HCT116 (cell line): Measurements from ENCODE around the gene CRIM1.

Source experiments
- CTCF ChIP-seq, 3 experiments: fragments of 200-600 bp in 1 of 3; sonication (generic) in 1 of 3; IDR thresholded peaks in 2 of 3; conservative IDR thresholded peaks in 1 of 3; 2 replicates each; pipeline ENCODE4 v1.5.1; 2012 to 2017; ENCODE audit warnings: low read depth in 2 of 3, low read length in 2 of 3, antibody characterized with exemption in 1 of 3, borderline replicate concordance in 1 of 3, control low read depth in 1 of 3, mild to moderate bottlenecking in 1 of 3, mixed read lengths in 1 of 3, mixed run types in 1 of 3, moderate library complexity in 1 of 3; ENCODE audit not compliant: insufficient read depth in 1 of 3
- EZH2 ChIP-seq: fragments of 200-600 bp; sonication (generic); IDR thresholded peaks from 2 replicates; pipeline ENCODE4 v1.6.1; 2017; ENCODE audit warnings: antibody characterized with exemption, mixed run types
- FOSL1 ChIP-seq: IDR thresholded peaks from 2 replicates; pipeline ENCODE4 v1.6.1; 2012; ENCODE audit warnings: low read depth
- POLR2A ChIP-seq: IDR thresholded peaks from 2 replicates; pipeline ENCODE4 v1.7.0; 2011; ENCODE audit warnings: borderline replicate concordance; ENCODE audit not compliant: insufficient read depth, insufficient read length; ENCODE audit errors: extremely low read depth
- POLR2AphosphoS5 ChIP-seq: IDR thresholded peaks from 2 replicates; pipeline ENCODE4 v1.6.1; 2011; ENCODE audit warnings: mild to moderate bottlenecking, low read depth, low read length, moderate library complexity
- REST ChIP-seq: IDR thresholded peaks from 2 replicates; pipeline ENCODE4 v1.6.1; 2012; ENCODE audit warnings: low read depth
- SP1 ChIP-seq: IDR thresholded peaks from 2 replicates; pipeline ENCODE4 v1.6.1; 2012; ENCODE audit warnings: low read depth
- TCF7L2 ChIP-seq: IDR thresholded peaks from 2 replicates; pipeline ENCODE4 v1.7.0; 2011; ENCODE audit warnings: borderline replicate concordance, inconsistent platforms; ENCODE audit not compliant: insufficient read depth, insufficient read length; ENCODE audit errors: extremely low read depth
- YY1 ChIP-seq: IDR thresholded peaks from 2 replicates; pipeline ENCODE4 v1.6.1; 2011; ENCODE audit warnings: low read length, low read depth, moderate library complexity, mild to moderate bottlenecking; ENCODE audit not compliant: insufficient replicate concordance; ENCODE audit errors: extremely low read depth
- ZNF274 ChIP-seq: fragments of 200-500 bp; sonication (Bioruptor generic); IDR thresholded peaks from 2 replicates; pipeline ENCODE4 v1.6.1; 2014; ENCODE audit warnings: mild to moderate bottlenecking, low read depth, low read length, inconsistent platforms
- TF ChIP-seq, protein P1 (sequence below): IDR thresholded peaks from 2 replicates; pipeline ENCODE4 v1.6.1; 2012

GRCh38 chr2:36497570-36498163 is 142.1 kb downstream of the CRIM1 start:
- no peak for TF ChIP-seq CTCF (IDR thresholded peaks at IDR 0.05 in 2 of 3, conservative IDR thresholded peaks at IDR 0.05 in 1 of 3; ENCODE audit: borderline replicate concordance in 1 of 3, insufficient read depth in 1 of 3, low read depth in 2 of 3, low read length in 2 of 3)
- TF ChIP-seq POLR2A, result no peak
- TF ChIP-seq YY1, result no peak
- no peak for TF ChIP-seq FOSL1
- TF ChIP-seq EZH2, result no peak
- no peak for TF ChIP-seq ZNF274
- no peak for TF ChIP-seq TCF7L2
- no peak for TF ChIP-seq POLR2AphosphoS5
- TF ChIP-seq, protein P1, sequence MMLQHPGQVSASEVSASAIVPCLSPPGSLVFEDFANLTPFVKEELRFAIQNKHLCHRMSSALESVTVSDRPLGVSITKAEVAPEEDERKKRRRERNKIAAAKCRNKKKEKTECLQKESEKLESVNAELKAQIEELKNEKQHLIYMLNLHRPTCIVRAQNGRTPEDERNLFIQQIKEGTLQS, result no peak
- no peak for TF ChIP-seq REST
- no peak for TF ChIP-seq SP1
